Stimulated activated CD4-positive, alpha-beta T cell treated with anti-CD3 and anti-CD28 coated beads, Interleukin-1b, Interleukin-23, amount 100 ng/mL, for 48 hours (primary cell): Measurements from ENCODE around the gene GRIK4.
"Not testable (repeated sequence)": the region's sequence is repeated elsewhere in the genome, so short reads cannot be mapped to it uniquely, and the experiment has no call there.

Experiments used
- DNase-seq: peaks from one replicate; pipeline ENCODE4 v3.0.0-alpha.2; 2020

The GRIK4 gene

DNA sequence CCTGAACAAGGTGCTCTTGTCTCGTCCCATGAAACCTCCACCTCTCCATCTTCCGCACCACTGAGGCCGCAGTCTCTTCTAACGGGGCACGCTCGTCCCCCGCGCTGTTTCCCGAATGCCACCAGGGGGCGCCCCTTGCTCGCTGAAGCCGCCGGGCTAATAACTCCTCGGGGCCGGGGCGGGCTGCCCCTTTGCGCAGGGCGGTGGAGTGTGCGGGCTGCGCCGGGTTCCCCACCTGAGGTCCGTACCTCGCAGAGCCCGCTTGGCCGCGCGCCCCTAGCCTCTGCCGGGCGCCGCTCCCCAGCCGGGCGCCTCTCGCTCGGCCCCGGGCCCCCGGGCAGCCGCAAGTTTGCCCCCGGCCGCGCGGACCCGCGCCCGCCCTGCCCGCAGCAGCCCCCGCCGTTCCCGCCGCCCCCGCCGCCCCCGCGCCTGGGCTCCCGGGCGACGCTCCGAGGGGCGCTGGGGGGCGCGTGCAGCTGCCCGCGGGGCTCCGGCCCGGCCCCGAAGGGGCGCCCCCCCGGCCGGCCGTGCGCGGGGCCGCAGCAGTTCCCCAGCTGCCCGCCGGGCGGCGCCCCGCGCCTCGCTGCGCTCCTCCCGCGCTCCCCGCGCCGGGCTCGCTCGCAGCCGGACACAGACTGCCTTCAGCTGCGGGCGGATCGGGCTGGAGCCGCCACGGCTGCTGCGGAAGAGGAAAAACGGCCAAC, at the start of gene GRIK4:
Gene GRIK4 (plus strand): TSS at position 633 of the 704 bp plus-strand sequence. CDS start 148,571 bp downstream, outside the sequence.
- DNase-seq: peak; percentile 75

DNA sequence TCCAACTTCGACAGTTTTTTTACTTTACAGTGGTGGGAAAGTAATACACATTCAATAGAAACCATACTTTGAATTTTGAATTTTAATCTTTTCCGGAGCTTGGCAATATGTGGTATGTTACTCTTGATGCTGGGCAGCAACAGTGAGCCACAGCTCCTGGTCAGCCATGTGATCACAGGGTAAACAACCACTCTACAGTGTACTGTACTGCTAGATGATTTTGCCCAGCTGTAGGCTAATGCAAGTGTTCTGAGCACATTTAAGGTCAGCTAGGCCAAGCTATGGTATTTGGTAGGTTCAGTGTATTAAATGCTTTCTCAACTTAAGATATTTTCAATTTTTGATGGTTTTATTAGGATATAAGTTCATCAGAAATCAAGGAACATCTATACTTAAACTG, 48.7 kb upstream of the GRIK4 start:
- DNase-seq: no peak

DNA sequence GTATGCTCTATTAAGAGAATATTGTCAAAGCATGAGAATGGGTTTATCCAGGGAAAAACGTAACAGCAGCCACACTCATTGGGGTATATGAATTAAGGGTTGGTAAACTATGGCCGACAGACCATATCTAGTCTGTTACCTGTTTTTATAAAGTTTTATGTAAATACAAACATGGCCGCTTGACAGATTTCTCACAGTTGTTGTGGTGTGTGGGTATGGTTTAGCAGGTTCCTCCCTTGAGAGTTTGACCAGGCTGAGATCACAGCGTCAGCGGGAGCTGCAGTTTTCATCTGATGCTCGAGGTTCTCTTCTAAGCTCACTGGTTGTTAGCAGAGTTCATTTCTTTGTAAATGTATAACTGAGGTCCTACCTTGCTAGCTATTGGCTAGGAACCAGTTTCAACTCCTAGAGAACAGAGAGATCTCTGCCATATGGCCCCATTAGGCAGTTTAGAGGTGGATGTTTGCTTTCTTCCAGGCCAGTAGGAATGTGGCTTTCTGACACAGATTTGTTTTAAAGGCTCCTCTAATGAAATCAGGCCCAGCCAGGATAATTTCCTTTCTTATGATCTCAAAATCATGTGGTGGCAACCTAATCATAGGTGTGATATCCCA, 45.5 kb upstream of the GRIK4 start:
- DNase-seq: no peak

DNA sequence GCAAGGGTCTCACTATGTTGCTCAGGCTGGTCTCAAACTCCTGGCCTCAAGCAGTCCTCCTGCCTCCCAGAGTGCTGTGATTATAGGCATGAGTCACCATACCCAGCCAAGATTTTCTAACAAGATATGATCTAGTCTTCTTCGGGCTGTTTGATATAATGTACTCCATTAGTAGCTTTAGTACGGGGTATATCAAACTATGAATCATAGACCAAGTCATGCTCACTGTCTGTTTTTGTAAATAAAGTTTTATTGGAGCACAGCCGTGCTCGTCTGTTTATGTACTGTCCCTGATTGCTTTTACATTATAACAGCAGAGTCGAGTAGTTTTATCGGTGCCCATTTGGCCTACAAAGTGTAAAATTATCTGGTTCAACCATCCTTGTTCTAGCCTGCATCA, 43.9 kb upstream of the GRIK4 start:
- DNase-seq: no peak

- no peak for DNase-seq
Observed at GRCh38 chr11:120471131-120471530, 40.4 kb upstream of the GRIK4 start.

DNA sequence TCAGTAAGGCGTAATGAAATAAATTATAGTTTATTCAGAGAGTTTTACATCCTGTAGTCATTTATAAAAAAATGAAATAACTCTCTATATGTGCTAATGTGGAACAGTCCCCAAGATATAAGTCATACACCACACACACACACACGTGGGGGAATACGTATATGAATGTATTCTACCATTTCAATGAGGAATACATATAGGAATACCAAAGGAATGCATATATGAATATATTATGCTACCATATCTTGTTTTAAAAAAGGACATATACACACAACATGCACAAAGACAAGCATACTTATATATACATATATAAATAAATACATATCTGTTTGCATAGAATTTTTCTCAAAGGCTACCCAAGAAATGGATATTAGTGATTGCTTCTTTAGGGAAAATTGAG, 39.6 kb upstream of the GRIK4 start:
- no peak for DNase-seq

DNA sequence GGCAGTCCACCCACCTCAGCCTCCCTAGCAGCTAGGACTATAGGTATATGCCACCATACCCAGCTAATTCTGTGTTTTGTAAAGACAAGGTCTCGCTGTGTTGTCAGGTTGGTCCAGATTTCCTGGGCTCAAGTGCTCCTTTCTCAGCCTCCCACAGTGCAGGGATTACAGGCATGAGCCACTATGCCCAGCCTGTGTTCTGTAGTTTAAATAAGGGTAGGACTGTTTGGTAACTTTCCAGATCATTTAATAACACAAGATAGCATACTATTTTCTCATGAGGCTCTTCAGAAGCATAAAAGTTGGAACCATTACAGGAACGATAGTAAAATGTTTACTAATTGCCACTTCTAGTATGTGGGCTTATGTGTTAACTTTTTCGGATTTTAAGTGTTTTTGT, 38.0 kb upstream of the GRIK4 start:
- DNase-seq: no peak

GRCh38 chr11:120482149-120482548, 29.4 kb upstream of the GRIK4 start:
- no peak for DNase-seq

- DNase-seq: no peak
Observed at GRCh38 chr11:120484722-120485121, 26.8 kb upstream of the GRIK4 start.

GRCh38 chr11:120486138-120486537, 25.4 kb upstream of the GRIK4 start:
- DNase-seq: no peak

GRCh38 chr11:120489799-120490198, 21.7 kb upstream of the GRIK4 start:
- DNase-seq: no peak

DNA sequence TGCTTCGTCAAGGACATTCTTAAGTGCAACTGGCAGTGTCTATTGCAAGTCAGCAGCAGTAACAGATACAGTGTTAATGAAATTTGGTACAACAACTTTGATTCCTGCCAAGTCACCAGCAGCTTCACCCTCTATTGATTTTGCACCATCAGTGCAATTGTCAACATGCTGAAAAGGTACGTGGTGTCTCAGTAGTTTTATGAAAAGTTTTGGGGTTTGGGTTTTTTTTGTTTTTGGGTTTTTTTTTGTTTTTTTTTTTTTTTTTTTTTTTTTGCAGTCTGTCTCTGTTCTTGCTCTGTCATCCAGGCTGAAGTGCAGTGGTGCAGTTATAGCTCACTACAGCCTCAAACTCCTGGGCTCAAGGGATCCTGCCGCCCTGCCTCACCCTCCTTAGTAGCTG, 19.1 kb upstream of the GRIK4 start:
- no peak for DNase-seq

DNA sequence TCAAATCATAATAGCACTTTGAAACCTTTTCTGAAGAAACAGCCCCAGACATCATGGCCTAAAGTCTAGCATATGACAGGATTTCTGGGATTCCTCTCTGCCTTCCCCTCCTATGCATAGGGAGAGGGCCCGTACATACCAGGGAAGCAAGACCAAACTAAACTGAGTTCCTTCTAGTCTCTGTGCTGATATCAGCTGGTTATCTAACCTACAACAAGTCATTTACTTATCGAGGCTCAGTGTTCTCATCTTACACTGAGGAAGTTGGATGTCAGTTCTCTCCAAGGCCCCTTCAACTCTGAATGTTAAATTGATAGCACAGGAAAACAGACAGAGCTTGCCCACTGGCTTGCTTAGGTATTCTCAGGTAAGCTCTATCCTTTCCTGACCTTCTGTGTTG, 17.0 kb upstream of the GRIK4 start:
- no peak for DNase-seq

DNA sequence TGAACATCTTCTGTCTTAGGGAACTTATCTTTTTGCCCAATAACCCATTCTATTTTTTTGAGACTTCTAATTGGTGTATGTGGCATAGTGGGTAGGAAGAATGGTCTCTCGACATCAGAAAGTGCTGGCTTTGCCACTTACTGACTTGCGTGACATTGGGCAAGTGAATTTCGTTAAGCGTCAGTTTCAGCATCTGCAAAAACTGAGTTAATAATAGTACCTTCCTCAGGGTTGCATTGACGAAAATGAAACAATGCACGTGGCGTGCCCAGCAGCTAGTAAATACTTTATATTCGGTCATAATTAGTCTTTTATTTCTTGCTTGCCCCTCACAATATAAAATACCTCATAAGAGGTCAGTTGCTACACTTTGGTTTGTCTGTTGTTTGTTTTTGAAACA, 12.5 kb upstream of the GRIK4 start:
- no peak for DNase-seq

GRCh38 chr11:120499859-120500258, 11.7 kb upstream of the GRIK4 start:
- DNase-seq: no peak

- DNase-seq: no peak
Observed at GRCh38 chr11:120500414-120501071, 11.0 kb upstream of the GRIK4 start.

DNA sequence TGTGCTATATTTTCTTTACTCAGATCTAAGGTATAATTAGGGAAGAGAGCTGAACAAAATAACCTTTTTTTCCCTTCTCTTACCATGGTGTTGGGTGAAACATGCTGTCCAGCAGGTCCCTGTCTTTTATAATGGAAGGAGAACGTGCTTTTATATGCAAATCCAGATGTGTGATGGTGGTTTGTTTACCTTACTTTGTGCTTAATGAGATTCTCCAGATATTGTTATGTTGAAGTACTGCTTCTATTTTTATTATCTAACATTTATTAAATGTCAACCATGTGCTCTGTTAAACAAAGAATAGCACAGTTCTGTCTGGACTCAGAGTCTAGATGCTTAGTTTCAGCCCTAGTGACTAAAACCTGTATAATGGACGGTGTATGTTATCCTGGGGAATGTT, 10.1 kb upstream of the GRIK4 start:
- no peak for DNase-seq

DNA sequence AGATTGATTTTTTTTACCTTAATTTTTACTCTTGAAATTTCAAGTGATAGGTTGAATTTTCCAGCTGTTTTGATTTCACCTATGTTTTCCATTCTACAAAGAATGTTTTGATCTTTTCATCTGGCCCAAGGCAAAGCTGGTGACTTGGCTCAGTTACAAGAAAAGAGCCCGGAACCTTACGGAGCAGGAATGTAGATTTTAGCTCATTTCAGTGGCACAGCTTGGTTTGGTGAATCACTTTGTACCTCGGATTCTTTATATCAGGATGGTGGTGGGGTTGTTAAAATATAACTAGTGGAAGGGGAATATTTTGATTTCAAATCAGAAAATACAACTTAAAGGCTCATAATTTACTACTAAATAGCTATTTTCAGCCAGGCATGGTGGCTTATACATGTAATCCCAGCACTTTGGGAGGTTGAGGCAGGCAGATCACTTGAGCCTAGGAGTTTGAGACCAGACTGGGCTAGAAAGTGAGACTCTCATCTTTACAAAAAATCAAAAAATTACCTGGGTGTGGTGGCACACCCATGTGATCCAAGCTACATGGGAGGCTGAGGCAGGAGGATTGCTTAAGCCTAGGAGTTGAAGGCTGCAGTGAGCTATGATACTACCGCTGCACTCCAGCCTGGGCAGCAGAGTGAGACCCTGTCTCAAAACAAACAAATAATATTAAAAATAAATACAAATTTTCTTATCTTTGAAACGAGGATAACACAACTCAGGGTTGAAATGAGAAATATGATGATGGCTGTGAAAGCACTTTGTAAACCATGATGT, 9.4 kb upstream of the GRIK4 start:
- no peak for DNase-seq

- DNase-seq: not testable (repeated sequence)
Observed at GRCh38 chr11:120503529-120503928, 8.0 kb upstream of the GRIK4 start.

- DNase-seq: no peak
Observed at GRCh38 chr11:120505801-120506425, 5.6 kb upstream of the GRIK4 start.

- DNase-seq: no peak
Observed at GRCh38 chr11:120509346-120510053, 2.0 kb upstream of the GRIK4 start.

GRCh38 chr11:120510406-120511115, 987 bp upstream of the GRIK4 start:
- no peak for DNase-seq
